GM18507 (cell line): ENCODE data around the gene HIF1AN.
A peak's percentile ranks its signal among the peaks of the same experiment; 100 is the strongest.

Experiments
- DNase-seq: peaks from one replicate; pipeline ENCODE4 v3.0.0; 2011; ENCODE audit warnings: low read depth; ENCODE audit not compliant: insufficient read length; ENCODE audit errors: extremely low spot score
- FAIRE-seq: peaks from 2 replicates; lab custom pipeline; 2011; peaks lifted over from hg19 to GRCh38; lab: Jason Lieb, UNC

HIF1AN gene

GRCh38 chr10:100535715-100536353 is at the start of gene HIF1AN:
Gene HIF1AN (plus strand): TSS chr10:100535943. CDS start chr10:100535959, 16 bp downstream.
- FAIRE-seq = peak; percentile 98

GRCh38 chr10:100487529-100487928 is 48.2 kb upstream of the HIF1AN start:
- DNase-seq (no peak), FAIRE-seq (no peak)

More at GRCh38 chr10:100535715-100536353, at the start of gene HIF1AN:
- peak; percentile 94 for DNase-seq

GRCh38 chr10:100489396-100489795 is 46.3 kb upstream of the HIF1AN start:
- FAIRE-seq (no peak), DNase-seq (no peak)

- DNase-seq (no peak), FAIRE-seq (no peak)
These were observed 45.2 kb upstream of the HIF1AN start for GRCh38 chr10:100490531-100490930.

GRCh38 chr10:100496567-100496966 is 39.2 kb upstream of the HIF1AN start:
- no peak for FAIRE-seq
- no peak for DNase-seq

- FAIRE-seq = no peak
- DNase-seq = no peak
These were observed 37.7 kb upstream of the HIF1AN start for GRCh38 chr10:100498059-100498458.

GRCh38 chr10:100501423-100501822 is 34.3 kb upstream of the HIF1AN start:
- DNase-seq = no peak
- FAIRE-seq = no peak

GRCh38 chr10:100502926-100503494 is 32.7 kb upstream of the HIF1AN start:
- DNase-seq = no peak
- FAIRE-seq = no peak

GRCh38 chr10:100504096-100504495 is 31.6 kb upstream of the HIF1AN start:
- no peak for DNase-seq
- FAIRE-seq = peak; percentile 5

GRCh38 chr10:100505164-100505563 is 30.6 kb upstream of the HIF1AN start:
- DNase-seq (no peak), FAIRE-seq (no peak)

- FAIRE-seq (no peak), DNase-seq (no peak)
These were observed 29.0 kb upstream of the HIF1AN start for GRCh38 chr10:100506596-100507356.

- no peak for DNase-seq
- no peak for FAIRE-seq
These were observed 28.4 kb upstream of the HIF1AN start for GRCh38 chr10:100507357-100507732.

GRCh38 chr10:100508266-100508665 is 27.5 kb upstream of the HIF1AN start:
- DNase-seq = no peak
- FAIRE-seq = no peak

- peak; percentile 83 for FAIRE-seq
- DNase-seq = no peak
These were observed 27.0 kb upstream of the HIF1AN start for GRCh38 chr10:100508691-100509150.

GRCh38 chr10:100509241-100509840 is 26.4 kb upstream of the HIF1AN start:
- FAIRE-seq = no peak

GRCh38 chr10:100510533-100511308 is 25.0 kb upstream of the HIF1AN start:
- DNase-seq (no peak), FAIRE-seq (no peak)

More at GRCh38 chr10:100509241-100509840, 26.4 kb upstream of the HIF1AN start:
- no peak for DNase-seq

- FAIRE-seq (no peak), DNase-seq (no peak)
These were observed 20.1 kb upstream of the HIF1AN start for GRCh38 chr10:100515612-100516011.

GRCh38 chr10:100516847-100517246 is 18.9 kb upstream of the HIF1AN start:
- DNase-seq = no peak

GRCh38 chr10:100518761-100519241 is 16.9 kb upstream of the HIF1AN start:
- FAIRE-seq = peak; percentile 58
- DNase-seq = no peak

More at GRCh38 chr10:100516847-100517246, 18.9 kb upstream of the HIF1AN start:
- no peak for FAIRE-seq
